Uterus (tissue), 4 donors: ENCODE results near the gene ME3. TPM values are rescaled to one million over a fixed set of nuclear protein-coding genes. Genes with fewer than 3 reads are reported as not detected.
A peak's percentile ranks its signal among the peaks of the same experiment; 100 is the strongest.

ENCODE experiments used
- DNase-seq, 2 donors: peaks; one replicate each; pipeline ENCODE4 v3.0.0-alpha.2; 2019 to 2020
- H3K27ac ChIP-seq, 2 donors: fragments of 200-600 bp; sonication (generic); 1 replicate in 1 of 2; 2 replicates in 1 of 2; pipeline ENCODE4 v1.5.1; 2016 to 2018
- H3K27me3 ChIP-seq, 2 donors: fragments of 200-600 bp; sonication (generic); one replicate each; pipeline ENCODE4 v1.5.1; 2018 to 2019; ENCODE audit warnings: control low read depth in 1 of 2
- H3K36me3 ChIP-seq, 2 donors: fragments of 200-600 bp; sonication (generic); one replicate each; pipeline ENCODE4 v1.5.1; 2019; ENCODE audit warnings: control low read depth in 1 of 2
- H3K4me1 ChIP-seq, 2 donors: fragments of 200-600 bp; sonication (generic); one replicate each; pipeline ENCODE4 v1.5.1; 2018 to 2019; ENCODE audit warnings: control low read depth in 1 of 2
- H3K4me3 ChIP-seq, 2 donors: fragments of 200-600 bp; sonication (generic); 1 replicate in 1 of 2; 2 replicates in 1 of 2; pipeline ENCODE4 v1.5.1; 2018 to 2019; ENCODE audit warnings: mild to moderate bottlenecking in 1 of 2
- H3K9me3 ChIP-seq, 2 donors: fragments of 200-600 bp; sonication (generic); one replicate each; pipeline ENCODE4 v1.5.1; 2019; ENCODE audit warnings: control low read depth in 1 of 2
- POLR2A ChIP-seq, 2 donors: fragments of 450-650 bp; IDR thresholded peaks; one replicate each; pipeline ENCODE4 v1.6.1; 2016; ENCODE audit warnings: antibody characterized with exemption in 2 of 2, mild to moderate bottlenecking in 1 of 2, moderate library complexity in 1 of 2
- intact Hi-C: fragments of 100-400 bp; cut with DNase I; formaldehyde crosslinking; loops from one replicate; pipeline ENCODE4 v1.15.1; 2023; ENCODE audit warnings: low total_unique reads
- total RNA-seq, 4 donors: library from RNA; depleted of rRNA in 3 of 4; stranded (reverse); fragments of >200 nt in 3 of 4; gene quantifications; one replicate each; pipeline versions ENCODE4 v1.1.0 to v1.2.4, GENCODE V29; 2014 to 2023
- TF ChIP-seq, protein P1 (sequence below), 4 experiments: fragments of 200-600 bp in 2 of 4; fragments of 450-650 bp in 2 of 4; sonication (generic) in 2 of 4; IDR thresholded peaks; one replicate each; pipeline ENCODE4 v1.5.1; 2016 to 2019; ENCODE audit warnings: antibody characterized with exemption in 4 of 4, mild to moderate bottlenecking in 2 of 4, moderate library complexity in 1 of 4
- donor health status: DM: yes; HTN: yes; CAD: no.

The ME3 gene
- total RNA-seq, 4 donors from 2014 or later, result 44.3 to 169 (median 54.2) TPM

DNA sequence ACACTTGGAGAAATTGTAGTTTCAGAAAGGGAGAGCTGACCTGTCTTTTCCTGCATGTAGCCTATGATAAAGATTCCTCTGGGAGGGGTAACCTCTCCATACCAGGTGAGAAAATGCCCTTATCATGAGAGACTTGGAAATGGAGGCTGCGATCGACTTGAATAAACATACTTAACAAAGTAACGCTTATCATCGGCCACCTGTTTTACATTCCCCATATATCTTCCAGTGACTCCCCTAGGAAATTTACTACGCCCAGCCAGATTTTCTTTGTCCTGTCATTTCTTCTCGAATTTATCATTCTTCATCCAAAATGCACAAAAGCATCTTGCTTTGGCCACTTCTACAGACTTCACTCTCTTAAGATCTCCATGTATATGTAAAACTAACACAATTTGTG, 154.2 kb downstream of the ME3 start:
- no peak for DNase-seq
- no peak for TF ChIP-seq POLR2A (IDR thresholded peaks at IDR 0.05)
- TF ChIP-seq, protein P1, sequence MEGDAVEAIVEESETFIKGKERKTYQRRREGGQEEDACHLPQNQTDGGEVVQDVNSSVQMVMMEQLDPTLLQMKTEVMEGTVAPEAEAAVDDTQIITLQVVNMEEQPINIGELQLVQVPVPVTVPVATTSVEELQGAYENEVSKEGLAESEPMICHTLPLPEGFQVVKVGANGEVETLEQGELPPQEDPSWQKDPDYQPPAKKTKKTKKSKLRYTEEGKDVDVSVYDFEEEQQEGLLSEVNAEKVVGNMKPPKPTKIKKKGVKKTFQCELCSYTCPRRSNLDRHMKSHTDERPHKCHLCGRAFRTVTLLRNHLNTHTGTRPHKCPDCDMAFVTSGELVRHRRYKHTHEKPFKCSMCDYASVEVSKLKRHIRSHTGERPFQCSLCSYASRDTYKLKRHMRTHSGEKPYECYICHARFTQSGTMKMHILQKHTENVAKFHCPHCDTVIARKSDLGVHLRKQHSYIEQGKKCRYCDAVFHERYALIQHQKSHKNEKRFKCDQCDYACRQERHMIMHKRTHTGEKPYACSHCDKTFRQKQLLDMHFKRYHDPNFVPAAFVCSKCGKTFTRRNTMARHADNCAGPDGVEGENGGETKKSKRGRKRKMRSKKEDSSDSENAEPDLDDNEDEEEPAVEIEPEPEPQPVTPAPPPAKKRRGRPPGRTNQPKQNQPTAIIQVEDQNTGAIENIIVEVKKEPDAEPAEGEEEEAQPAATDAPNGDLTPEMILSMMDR (IDR thresholded peaks at IDR 0.05), result no peak
- Histone ChIP-seq H3K36me3 (no peaks in the 10 kb centered on the region), H3K9me3 (no peaks in the 10 kb centered on the region), H3K27me3 (no peaks in the 10 kb centered on the region), H3K27ac (peak overlapping the region; percentile 67 to 89), H3K4me1 (peaks cover 9 to 27% of the 10 kb centered on the region in 2 donors), H3K4me3 (no peak overlapping the region)
- intact Hi-C loops, result no loop called here

DNA sequence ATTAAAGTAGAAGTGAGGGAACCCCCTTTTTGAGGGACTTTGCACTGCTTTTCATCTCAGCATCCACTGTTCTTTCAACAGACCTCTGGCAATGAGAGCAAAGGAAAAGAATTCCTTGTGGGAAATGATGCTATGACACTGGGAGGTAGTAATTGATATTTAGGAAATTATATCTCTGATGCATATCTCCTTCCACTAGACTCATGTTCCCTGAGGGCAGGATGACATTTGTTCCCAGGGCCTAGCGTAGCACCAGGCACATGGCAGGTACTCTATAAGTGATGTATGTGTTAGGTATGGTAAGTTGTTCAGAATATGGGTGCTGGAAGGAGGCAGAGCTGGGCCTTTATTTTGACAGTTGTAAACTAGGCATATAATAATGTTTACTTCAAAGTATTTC, 154.9 kb downstream of the ME3 start:
- no peak for DNase-seq
- H3K36me3 ChIP-seq, result no peaks in the 10 kb centered on the region
- H3K4me1 ChIP-seq, result peaks cover 9 to 24% of the 10 kb centered on the region in 2 donors
- no peaks in the 10 kb centered on the region for H3K9me3 ChIP-seq
- TF ChIP-seq POLR2A (IDR thresholded peaks at IDR 0.05), result no peak
- TF ChIP-seq, protein P1 (IDR thresholded peaks at IDR 0.05), result no peak
- intact Hi-C loops, result no loop called here
- H3K27me3 ChIP-seq, result no peaks in the 10 kb centered on the region
- no peak overlapping the region for H3K4me3 ChIP-seq
- H3K27ac ChIP-seq, result peak overlapping the region; percentile 67 to 89

DNA sequence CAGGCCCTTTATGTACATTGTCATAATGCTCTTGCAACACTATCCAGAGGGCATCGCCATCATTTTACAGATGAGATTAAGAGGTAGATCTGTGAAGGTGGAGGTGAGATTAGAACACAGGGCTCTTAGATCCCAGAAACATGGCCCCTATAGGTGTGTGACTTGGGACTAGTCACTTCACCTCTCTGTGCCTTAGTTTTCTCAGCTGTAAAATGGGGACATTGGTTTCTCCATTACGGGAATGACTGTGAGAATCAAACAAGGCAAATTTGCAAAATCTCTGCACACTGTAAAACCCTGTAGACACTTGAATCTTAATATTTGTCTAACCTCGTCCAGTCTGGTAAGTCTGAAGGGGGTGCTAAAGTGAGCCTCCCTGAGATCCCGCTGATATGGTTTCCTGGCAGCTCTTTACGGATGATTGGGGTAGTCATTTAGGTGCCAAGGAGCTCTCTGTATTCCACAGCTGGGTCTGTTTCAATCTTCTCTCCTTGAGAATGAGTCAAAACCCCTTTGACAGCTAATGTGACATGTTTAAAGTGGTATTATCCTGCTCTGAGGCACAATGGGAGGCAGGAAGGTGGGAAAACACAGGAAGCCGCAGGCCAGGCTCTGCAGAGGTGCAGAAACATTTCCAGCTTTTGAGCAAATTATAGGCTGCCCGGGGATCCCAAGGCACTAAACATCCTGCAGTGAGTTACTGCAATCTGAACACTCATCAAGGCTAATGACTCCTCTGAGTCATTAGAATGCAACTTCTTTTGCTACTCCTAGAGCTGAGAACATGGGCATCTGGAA, 156.9 kb downstream of the ME3 start:
- Histone ChIP-seq H3K4me3 (no peak overlapping the region), H3K36me3 (no peaks in the 10 kb centered on the region), H3K9me3 (no peaks in the 10 kb centered on the region), H3K27ac (peak overlapping the region; percentile 38 to 89), H3K4me1 (peaks cover 9 to 24% of the 10 kb centered on the region in 2 donors), H3K27me3 (no peaks in the 10 kb centered on the region)
- DNase-seq, result peak; percentile 27 to 56
- TF ChIP-seq POLR2A (IDR thresholded peaks at IDR 0.05), result no peak
- TF ChIP-seq, protein P1 (IDR thresholded peaks at IDR 0.05), result peak in 1 of 4 experiments; percentile 9
- intact Hi-C loops, result no loop called here

DNA sequence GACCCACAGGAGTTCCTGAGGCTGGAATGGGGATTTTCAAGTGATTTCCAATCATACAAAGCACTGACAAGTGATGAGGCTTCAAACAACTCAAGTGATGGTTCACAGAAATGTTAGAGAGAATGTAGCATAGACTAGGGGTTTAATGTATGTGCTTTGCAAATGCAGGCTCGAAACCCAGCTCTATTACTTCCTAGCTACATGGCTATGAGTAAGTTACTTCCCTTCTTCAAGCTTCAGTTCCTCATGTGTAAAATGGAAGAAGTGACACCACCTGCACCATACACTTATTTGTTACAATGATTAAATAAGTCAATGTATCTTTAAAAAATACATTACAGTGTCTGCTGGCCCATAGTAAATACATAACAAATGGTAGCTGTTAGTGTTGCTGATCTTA, 158.0 kb downstream of the ME3 start:
- Histone ChIP-seq H3K9me3 (no peaks in the 10 kb centered on the region), H3K27me3 (no peaks in the 10 kb centered on the region), H3K36me3 (no peaks in the 10 kb centered on the region), H3K4me1 (peaks cover 0 to 18% of the 10 kb centered on the region in 2 donors), H3K4me3 (no peak overlapping the region), H3K27ac (no peak overlapping the region)
- no peak for DNase-seq
- TF ChIP-seq, protein P1 (IDR thresholded peaks at IDR 0.05), result no peak
- no peak for TF ChIP-seq POLR2A (IDR thresholded peaks at IDR 0.05)
- intact Hi-C loops, result no loop called here

DNA sequence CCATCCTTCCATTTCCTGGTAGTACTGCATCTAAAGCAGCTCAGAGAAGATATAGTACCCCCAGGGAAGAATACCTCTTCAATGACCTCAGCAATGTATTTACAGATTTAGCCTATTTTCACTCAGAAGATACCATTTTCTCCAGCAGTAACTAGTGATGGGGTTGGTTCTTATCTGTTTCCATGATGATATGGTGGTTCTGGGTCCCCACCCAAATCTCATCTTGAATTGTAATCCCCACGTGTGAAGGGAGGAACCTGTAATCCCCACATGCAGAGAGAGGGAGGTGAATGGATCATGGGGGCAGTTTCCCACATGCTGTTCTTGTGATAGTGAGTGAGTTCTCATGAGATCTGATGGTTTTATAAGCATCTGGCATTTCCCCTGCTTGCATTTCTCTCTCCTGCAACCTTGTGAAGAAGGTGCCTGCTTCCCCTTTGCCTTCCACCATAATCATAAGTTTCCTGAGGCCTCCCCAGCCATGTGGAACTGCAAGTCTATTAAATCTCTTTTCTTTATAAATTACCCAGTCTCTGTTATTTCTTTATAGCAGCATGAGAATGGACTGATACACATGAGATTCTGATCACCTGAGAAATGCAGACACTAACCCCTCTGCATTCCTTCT, 158.6 kb downstream of the ME3 start:
- Histone ChIP-seq H3K27ac (no peak overlapping the region), H3K27me3 (no peaks in the 10 kb centered on the region), H3K4me1 (peaks cover 0 to 15% of the 10 kb centered on the region in 2 donors), H3K36me3 (no peaks in the 10 kb centered on the region), H3K9me3 (no peaks in the 10 kb centered on the region), H3K4me3 (no peak overlapping the region)
- TF ChIP-seq, protein P1 (IDR thresholded peaks at IDR 0.05), result no peak
- no peak for TF ChIP-seq POLR2A (IDR thresholded peaks at IDR 0.05)
- intact Hi-C loops, result no loop called here
- DNase-seq, result no peak
